ENCODE measurements around the gene ELF1. TPM values are rescaled to one million over a fixed set of nuclear protein-coding genes. Genes with fewer than 3 reads are reported as not detected.
"Not testable (repeated sequence)": the region's sequence is repeated elsewhere in the genome, so short reads cannot be mapped to it uniquely, and the experiment has no call there.

ELF1 gene
- total RNA-seq, 5 donors from 2014 or later (not counting 1 experiment from before 2014, with no cell fraction given), result 133 to 221 (median 146) TPM

- H3K27me3 ChIP-seq (replicated peaks in 1 of 2; ENCODE audit: control insufficient read depth in 2 of 2, extremely low read depth in 1 of 2, insufficient read depth in 2 of 2, low read length in 1 of 2); ATAC-seq (replicated peaks in 1 of 4); H3K27ac ChIP-seq (ENCODE audit: low read length); H3K36me3 ChIP-seq (ENCODE audit: control insufficient read depth in 2 of 2, extremely low read depth in 1 of 2, insufficient read depth in 1 of 2, low read length in 1 of 2); H3K27ac Mint-ChIP-seq; H3K9me3 Mint-ChIP-seq; H3K4me1 ChIP-seq (ENCODE audit: control insufficient read depth in 1 of 2, extremely low read depth in 1 of 2, insufficient read depth in 2 of 2, low read length in 2 of 2); H3K9me3 ChIP-seq; DNase-seq; H3K27me3 Mint-ChIP-seq; POLR2A ChIA-PET; H3K4me3 Mint-ChIP-seq; H3K4me3 ChIP-seq (ENCODE audit: control insufficient read depth in 1 of 2, extremely low read depth in 1 of 2, low read length in 1 of 2): not testable (repeated sequence)
- Mint-ChIP-seq H3K4me1 (peaks cover 10 to 19% (median 12%) of the 10 kb centered on the region in 3 donors), H3K36me3 (peaks cover 11% of the 10 kb centered on the region)
- whole genome bisulfite sequencing (ENCODE audit: insufficient coverage), result 100% methylated on average over 4 of the region's 4 CpGs
- CTCF ChIA-PET, result interaction anchor here in 1 of 2 donors (0.6 kb wide), 1 partner anchor 547 kb away, joined by 3 read pairs; no protein-coding TSS in a partner anchor
These were observed 109.4 kb downstream of the ELF1 start for GRCh38 chr13:40909541-40910200.

DNA sequence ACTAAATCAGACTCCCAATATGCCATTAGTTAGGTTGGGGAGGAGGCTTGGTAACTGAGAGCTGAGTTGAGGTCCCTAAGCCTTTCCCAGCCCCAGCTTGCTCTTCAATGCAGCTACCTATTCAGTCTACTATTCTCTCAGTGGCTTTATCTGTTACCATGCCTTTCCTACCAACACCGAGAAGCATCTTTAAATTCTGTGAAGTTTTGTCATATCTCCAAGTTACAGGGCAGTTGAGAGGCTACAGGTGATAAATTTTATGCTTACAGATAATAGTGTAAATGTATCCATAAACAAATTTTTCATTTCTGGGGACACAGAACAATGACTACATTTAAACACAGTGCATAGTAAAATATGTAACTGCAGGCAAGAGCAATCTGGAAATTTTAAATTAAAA is 110.6 kb downstream of the ELF1 start:
- DNase-seq, result no peak
- Mint-ChIP-seq H3K27me3 (no peaks in the 10 kb centered on the region), H3K36me3 (peaks cover 12% of the 10 kb centered on the region), H3K4me1 (peaks cover 10 to 18% (median 10%) of the 10 kb centered on the region in 3 donors), H3K27ac (no peak overlapping the region), H3K4me3 (no peak overlapping the region), H3K9me3 (no peaks in the 10 kb centered on the region)
- ATAC-seq (replicated peaks in 1 of 4), result no peak
- no peak overlapping the region for H3K4me3 ChIP-seq (ENCODE audit: control insufficient read depth in 1 of 2, extremely low read depth in 1 of 2, low read length in 1 of 2)
- no peaks in the 10 kb centered on the region for H3K36me3 ChIP-seq (ENCODE audit: control insufficient read depth in 2 of 2, extremely low read depth in 1 of 2, insufficient read depth in 1 of 2, low read length in 1 of 2)
- H3K9me3 ChIP-seq, result no peaks in the 10 kb centered on the region
- POLR2A ChIA-PET, result interaction anchor here in 1 of 2 donors (0.6 kb wide), 1 partner anchor 430 kb away, joined by 3 read pairs; no protein-coding TSS in a partner anchor
- no peaks in the 10 kb centered on the region for H3K27me3 ChIP-seq (replicated peaks in 1 of 2; ENCODE audit: control insufficient read depth in 2 of 2, extremely low read depth in 1 of 2, insufficient read depth in 2 of 2, low read length in 1 of 2)
- CTCF ChIA-PET, result interaction anchor here in 1 of 2 donors (0.7 kb wide), 1 partner anchor 13 kb away, joined by 3 read pairs; no protein-coding TSS in a partner anchor
- no CpG with 5 or more reads among the region's 1 CpG for WGBS (ENCODE audit: insufficient coverage)
- no peak overlapping the region for H3K27ac ChIP-seq (ENCODE audit: low read length)
- no peaks in the 10 kb centered on the region for H3K4me1 ChIP-seq (ENCODE audit: control insufficient read depth in 1 of 2, extremely low read depth in 1 of 2, insufficient read depth in 2 of 2, low read length in 2 of 2)

- H3K9me3 Mint-ChIP-seq; H3K27ac Mint-ChIP-seq; DNase-seq; H3K36me3 Mint-ChIP-seq; H3K9me3 ChIP-seq; H3K4me3 Mint-ChIP-seq; H3K27me3 Mint-ChIP-seq; CTCF ChIA-PET; H3K27ac ChIP-seq (ENCODE audit: low read length); POLR2A ChIA-PET; H3K27me3 ChIP-seq (replicated peaks in 1 of 2; ENCODE audit: control insufficient read depth in 2 of 2, extremely low read depth in 1 of 2, insufficient read depth in 2 of 2, low read length in 1 of 2); H3K36me3 ChIP-seq (ENCODE audit: control insufficient read depth in 2 of 2, extremely low read depth in 1 of 2, insufficient read depth in 1 of 2, low read length in 1 of 2); H3K4me1 ChIP-seq (ENCODE audit: control insufficient read depth in 1 of 2, extremely low read depth in 1 of 2, insufficient read depth in 2 of 2, low read length in 2 of 2); H3K4me3 ChIP-seq (ENCODE audit: control insufficient read depth in 1 of 2, extremely low read depth in 1 of 2, low read length in 1 of 2); ATAC-seq (replicated peaks in 1 of 4): not testable (repeated sequence)
- WGBS (ENCODE audit: insufficient coverage), result 100% methylated on average over 9 of the region's 31 CpGs
- peaks cover 4 to 11% (median 5%) of the 10 kb centered on the region in 3 donors for H3K4me1 Mint-ChIP-seq
These were observed 118.1 kb downstream of the ELF1 start for GRCh38 chr13:40901032-40901431.

DNA sequence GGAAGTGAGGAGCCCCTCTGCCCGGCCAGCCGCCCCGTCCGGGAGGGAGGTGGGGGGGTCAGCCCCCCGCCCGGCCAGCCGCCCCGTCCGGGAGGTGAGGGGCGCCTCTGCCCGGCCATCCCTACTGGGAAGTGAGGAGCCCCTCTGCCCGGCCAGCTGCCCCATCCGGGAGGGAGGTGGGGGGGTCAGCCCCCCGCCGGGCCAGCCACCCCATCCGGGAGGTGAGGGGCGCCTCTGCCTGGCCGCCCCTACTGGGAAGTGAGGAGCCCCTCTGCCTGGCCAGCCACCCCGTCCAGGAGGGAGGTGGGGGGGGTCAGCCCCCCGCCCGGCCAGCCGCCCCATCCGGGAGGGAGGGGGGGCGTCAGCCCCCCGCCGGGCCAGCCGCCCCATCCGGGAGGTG is 118.5 kb downstream of the ELF1 start:
- H3K4me3 ChIP-seq (ENCODE audit: control insufficient read depth in 1 of 2, extremely low read depth in 1 of 2, low read length in 1 of 2); POLR2A ChIA-PET; H3K27ac ChIP-seq (ENCODE audit: low read length); DNase-seq; H3K27me3 Mint-ChIP-seq; H3K36me3 ChIP-seq (ENCODE audit: control insufficient read depth in 2 of 2, extremely low read depth in 1 of 2, insufficient read depth in 1 of 2, low read length in 1 of 2); H3K4me3 Mint-ChIP-seq; ATAC-seq (replicated peaks in 1 of 4); H3K4me1 ChIP-seq (ENCODE audit: control insufficient read depth in 1 of 2, extremely low read depth in 1 of 2, insufficient read depth in 2 of 2, low read length in 2 of 2); H3K27me3 ChIP-seq (replicated peaks in 1 of 2; ENCODE audit: control insufficient read depth in 2 of 2, extremely low read depth in 1 of 2, insufficient read depth in 2 of 2, low read length in 1 of 2); H3K9me3 Mint-ChIP-seq; H3K27ac Mint-ChIP-seq; H3K9me3 ChIP-seq; H3K36me3 Mint-ChIP-seq; CTCF ChIA-PET: not testable (repeated sequence)
- H3K4me1 Mint-ChIP-seq, result peaks cover 9 to 15% (median 9%) of the 10 kb centered on the region in 3 donors
- WGBS (ENCODE audit: insufficient coverage), result no CpG with 5 or more reads among the region's 28 CpGs

- Mint-ChIP-seq H3K9me3 (no peaks in the 10 kb centered on the region), H3K27me3 (no peaks in the 10 kb centered on the region), H3K27ac (no peak overlapping the region), H3K36me3 (peaks cover 16% of the 10 kb centered on the region), H3K4me1 (peaks cover 9 to 14% (median 11%) of the 10 kb centered on the region in 3 donors), H3K4me3 (no peak overlapping the region)
- ATAC-seq (replicated peaks in 1 of 4) (no peak), DNase-seq (no peak)
- no peak overlapping the region for H3K27ac ChIP-seq (ENCODE audit: low read length)
- no peaks in the 10 kb centered on the region for H3K4me1 ChIP-seq (ENCODE audit: control insufficient read depth in 1 of 2, extremely low read depth in 1 of 2, insufficient read depth in 2 of 2, low read length in 2 of 2)
- no peaks in the 10 kb centered on the region for H3K9me3 ChIP-seq
- H3K4me3 ChIP-seq (ENCODE audit: control insufficient read depth in 1 of 2, extremely low read depth in 1 of 2, low read length in 1 of 2), result no peak overlapping the region
- ChIA-PET POLR2A (no interaction called here), CTCF (interaction anchor here in 1 of 2 donors (0.6 kb wide), 1 partner anchor 137 kb away, joined by 4 read pairs; no protein-coding TSS in a partner anchor)
- no peaks in the 10 kb centered on the region for H3K36me3 ChIP-seq (ENCODE audit: control insufficient read depth in 2 of 2, extremely low read depth in 1 of 2, insufficient read depth in 1 of 2, low read length in 1 of 2)
- no peaks in the 10 kb centered on the region for H3K27me3 ChIP-seq (replicated peaks in 1 of 2; ENCODE audit: control insufficient read depth in 2 of 2, extremely low read depth in 1 of 2, insufficient read depth in 2 of 2, low read length in 1 of 2)
These were observed 122.1 kb downstream of the ELF1 start for GRCh38 chr13:40897053-40897452.

DNA sequence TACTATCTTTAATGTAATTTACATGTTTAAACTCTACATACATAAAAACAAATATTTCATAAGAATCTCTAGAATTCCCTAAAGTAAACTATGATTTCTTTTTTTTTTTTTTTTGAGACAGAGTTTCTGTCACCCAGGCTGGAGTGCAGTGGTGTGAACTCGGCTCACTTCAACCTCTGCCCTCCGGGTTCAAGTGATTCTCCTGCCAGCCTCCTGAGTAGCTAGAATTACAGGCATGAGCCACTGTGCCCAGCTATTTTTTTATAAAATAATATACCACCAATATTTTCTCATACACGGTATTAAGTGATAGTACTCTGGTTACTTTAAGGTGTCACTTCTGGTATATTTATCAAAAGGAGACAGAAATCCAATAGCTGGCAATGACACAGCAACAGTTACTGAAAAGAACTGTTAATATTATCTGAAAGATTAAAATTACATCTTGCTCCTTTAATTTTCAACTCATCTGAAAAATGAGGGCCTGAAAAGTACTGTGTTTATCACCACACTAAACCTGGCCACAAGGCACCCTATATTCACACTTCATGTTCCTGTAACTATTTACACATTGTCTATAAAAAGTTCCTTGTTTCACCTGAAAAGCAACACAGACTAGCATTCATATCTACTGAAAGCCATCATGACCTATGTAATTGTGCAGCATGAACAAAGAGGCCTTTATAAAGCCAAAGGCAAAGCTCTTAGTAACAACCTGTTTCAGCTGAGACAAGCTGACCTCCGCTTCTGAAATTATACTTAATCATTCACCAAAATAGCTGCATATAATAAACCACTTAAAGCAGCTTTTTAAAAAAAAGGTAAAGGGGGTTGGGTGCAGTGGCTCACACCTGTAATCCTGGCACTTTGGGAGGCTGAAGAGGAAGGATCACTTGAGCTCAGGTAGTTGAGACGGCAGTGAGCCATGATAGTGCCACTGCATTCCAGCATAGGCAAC is 123.6 kb downstream of the ELF1 start:
- peaks cover 9 to 16% (median 14%) of the 10 kb centered on the region in 3 donors for H3K4me1 Mint-ChIP-seq
- H3K27ac ChIP-seq (ENCODE audit: low read length), result no peak overlapping the region
- H3K4me1 ChIP-seq (ENCODE audit: control insufficient read depth in 1 of 2, extremely low read depth in 1 of 2, insufficient read depth in 2 of 2, low read length in 2 of 2), result no peaks in the 10 kb centered on the region
- H3K27me3 ChIP-seq (replicated peaks in 1 of 2; ENCODE audit: control insufficient read depth in 2 of 2, extremely low read depth in 1 of 2, insufficient read depth in 2 of 2, low read length in 1 of 2), result no peaks in the 10 kb centered on the region
- WGBS (ENCODE audit: insufficient coverage), result no CpG with 5 or more reads among the region's 5 CpGs
- POLR2A ChIA-PET, result no interaction called here
- DNase-seq, result no peak
- H3K4me3 ChIP-seq (ENCODE audit: control insufficient read depth in 1 of 2, extremely low read depth in 1 of 2, low read length in 1 of 2), result no peak overlapping the region
- CTCF ChIA-PET, result interaction anchor here in 1 of 2 donors (0.7 kb wide), 1 partner anchor 1036 kb away, joined by 3 read pairs; no protein-coding TSS in a partner anchor
- H3K36me3 ChIP-seq (ENCODE audit: control insufficient read depth in 2 of 2, extremely low read depth in 1 of 2, insufficient read depth in 1 of 2, low read length in 1 of 2), result no peaks in the 10 kb centered on the region
- no peaks in the 10 kb centered on the region for H3K27me3 Mint-ChIP-seq
- ATAC-seq (replicated peaks in 1 of 4), result no peak
- no peaks in the 10 kb centered on the region for H3K9me3 Mint-ChIP-seq
- no peak overlapping the region for H3K4me3 Mint-ChIP-seq
- peak overlapping the region; percentile 23 to 58 for H3K27ac Mint-ChIP-seq
- no peaks in the 10 kb centered on the region for H3K9me3 ChIP-seq
- peaks cover 24% of the 10 kb centered on the region for H3K36me3 Mint-ChIP-seq
